IPS-NIHi7 (cell line): ENCODE measurements around the gene ATP5PB.

Experiments used
- DNase-seq: peaks from one replicate; pipeline ENCODE4 v3.0.0; 2012; ENCODE audit warnings: mixed read lengths; ENCODE audit errors: extremely low spot score

Gene ATP5PB

DNA sequence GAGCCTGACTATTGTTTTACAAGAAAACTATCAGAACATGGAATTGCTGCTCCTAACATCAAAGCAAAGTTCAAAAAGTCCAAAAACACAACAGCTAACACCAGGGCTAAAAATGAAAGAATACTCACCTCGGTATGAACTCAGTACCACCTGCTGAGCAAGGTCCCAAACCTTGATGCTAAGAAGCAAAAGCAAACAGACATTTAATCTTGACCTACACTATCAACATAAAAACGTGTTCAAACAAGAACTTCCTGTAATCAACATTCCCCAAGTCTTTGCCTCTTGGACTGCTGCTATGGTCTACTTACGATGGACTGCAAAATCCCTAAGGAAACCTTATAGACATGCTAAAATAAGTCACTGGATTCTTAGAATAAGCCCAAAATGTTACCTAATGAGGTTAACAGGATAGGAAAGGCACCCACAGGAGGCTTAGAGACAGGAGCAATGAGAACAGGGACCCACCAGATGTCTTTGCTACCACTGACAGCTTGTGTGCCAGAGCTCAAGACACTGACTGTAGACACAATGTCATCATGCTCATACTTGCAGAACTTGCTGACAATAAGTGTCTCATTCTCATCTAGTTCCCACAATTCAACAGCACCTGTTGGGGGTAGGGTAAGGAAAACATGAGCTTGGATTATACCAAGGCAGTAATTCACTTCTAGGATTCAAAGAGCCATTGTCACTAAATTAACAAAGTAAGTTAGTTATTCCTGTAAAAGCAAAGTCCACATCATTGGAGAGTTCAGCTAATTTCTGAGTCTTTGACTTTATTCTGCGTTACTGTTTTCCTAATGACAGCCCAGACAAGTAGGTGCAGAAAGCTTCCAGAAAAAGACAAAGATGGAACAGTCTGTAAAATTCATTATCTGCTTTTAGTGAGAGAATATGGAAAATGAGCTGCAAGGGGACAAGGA, 2.0 kb upstream of the ATP5PB start:
- DNase-seq = no peak

DNA sequence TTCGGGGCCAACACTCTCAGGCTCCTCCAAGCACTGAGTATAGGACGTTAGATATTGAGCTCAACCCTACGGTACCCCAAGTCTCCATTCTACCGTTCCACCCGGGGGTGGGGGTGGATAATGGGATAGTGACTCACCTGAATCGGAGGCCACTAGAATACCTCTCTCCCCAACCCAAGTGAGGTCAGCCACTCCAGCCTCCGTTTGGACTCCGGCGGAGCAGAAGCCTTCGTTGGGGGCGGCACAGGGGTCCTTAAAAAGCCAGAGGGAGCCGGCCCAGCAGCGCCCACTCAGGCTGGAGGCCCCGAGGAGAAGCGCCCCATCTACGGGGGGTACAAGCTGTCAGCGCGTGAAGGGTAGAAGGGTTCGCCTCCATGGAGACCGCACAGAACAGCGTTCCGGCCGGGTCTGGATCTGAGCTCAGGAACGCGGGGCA, 764 bp upstream of the ATP5PB start:
- peak; percentile 22 for DNase-seq

GRCh38 chr1:111449703-111450017, 396 bp downstream of the ATP5PB start:
- no peak for DNase-seq

DNA sequence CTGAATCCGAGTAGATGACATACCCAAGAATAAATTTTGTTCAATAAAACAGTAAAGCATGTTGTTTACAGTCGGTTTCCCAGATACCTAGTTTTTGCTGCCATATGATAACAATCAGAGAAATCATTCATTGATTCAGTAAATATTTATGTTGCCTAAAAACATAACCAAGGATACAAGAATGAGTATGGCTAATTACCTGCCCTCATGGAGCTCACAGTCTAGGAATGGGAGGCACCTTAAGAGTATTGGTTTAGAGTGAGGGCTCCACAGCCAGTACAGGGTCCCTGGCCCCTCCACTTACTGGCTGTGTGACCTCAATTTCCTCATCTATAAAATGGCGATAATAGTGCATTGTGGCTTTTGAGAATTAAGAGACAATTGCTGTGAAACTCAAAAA, 921 bp downstream of the ATP5PB start:
- no peak for DNase-seq

DNA sequence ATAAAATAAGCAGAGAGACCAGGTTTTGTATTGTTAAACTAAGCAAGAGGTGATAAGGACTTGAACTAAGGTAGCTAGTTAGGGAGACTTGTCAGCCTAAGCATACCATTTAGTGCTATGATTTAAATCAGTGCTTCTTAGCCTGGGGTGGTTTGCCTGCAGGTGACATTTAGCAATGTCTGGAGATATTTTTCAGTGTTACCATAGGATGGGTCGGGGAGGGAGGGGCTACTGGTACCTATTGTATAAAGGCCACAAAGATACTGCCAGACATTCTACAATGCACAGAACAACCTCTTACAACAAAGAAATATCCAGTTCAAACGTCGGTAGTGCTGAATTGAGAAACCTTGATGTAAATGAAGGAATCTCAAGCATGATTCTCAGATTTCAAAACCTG, 3.3 kb downstream of the ATP5PB start:
- DNase-seq = no peak

DNA sequence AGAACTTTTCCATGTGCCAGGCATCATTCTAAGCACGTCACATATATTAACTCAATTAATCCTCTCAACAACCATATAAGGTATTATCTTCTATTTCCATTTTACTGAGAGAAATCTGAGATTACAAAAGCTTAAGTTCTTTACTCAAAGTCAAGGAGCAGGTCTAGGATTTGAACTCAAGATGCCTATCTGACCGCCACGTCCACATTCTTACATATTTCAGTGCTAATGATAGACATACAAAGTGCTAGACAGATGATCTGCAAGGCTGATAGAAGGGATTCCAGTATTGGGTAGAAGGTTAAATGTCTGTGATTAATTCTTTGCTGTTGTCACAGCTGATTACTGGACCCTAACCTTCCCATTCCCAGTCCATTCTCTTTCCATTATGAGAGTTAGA, 4.4 kb downstream of the ATP5PB start:
- DNase-seq = no peak

- DNase-seq = no peak
Observed at GRCh38 chr1:111454859-111455641, 5.8 kb downstream of the ATP5PB start.

GRCh38 chr1:111455642-111456031, 6.4 kb downstream of the ATP5PB start:
- no peak for DNase-seq

GRCh38 chr1:111461765-111462164, 12.5 kb downstream of the ATP5PB start:
- DNase-seq = no peak

- no peak for DNase-seq
Observed at GRCh38 chr1:111462370-111463028, 13.2 kb downstream of the ATP5PB start.

DNA sequence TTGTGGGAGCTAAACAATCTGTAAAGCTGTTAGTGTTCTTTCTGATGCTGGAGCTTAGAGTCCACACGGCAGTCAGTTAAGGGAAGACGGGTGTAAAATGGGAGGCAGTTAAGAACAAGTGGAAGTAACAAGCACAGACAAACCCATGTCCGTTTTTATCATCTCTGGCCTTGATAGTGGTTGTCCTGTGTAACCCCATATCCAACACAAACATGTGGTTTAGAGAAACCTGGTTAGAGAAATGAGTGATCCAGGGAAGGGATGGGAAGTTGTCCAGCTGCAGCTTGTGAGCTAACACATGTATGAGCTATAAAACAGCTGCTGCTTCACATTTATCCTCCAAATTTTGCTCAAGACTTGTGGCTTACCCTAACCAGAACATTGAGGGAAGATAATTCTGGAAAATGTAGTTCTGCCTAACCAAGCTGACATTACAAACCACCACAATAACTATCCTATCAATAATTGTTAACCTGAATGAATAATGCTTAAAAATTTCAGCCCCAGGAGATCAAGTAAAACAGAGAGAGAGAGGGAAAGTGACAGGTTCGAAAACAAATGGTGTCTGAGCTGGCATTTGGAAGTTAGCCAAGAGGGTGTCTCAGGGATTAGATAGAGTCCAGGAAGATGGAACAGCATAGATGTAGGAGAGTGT, 13.9 kb downstream of the ATP5PB start:
- no peak for DNase-seq

DNA sequence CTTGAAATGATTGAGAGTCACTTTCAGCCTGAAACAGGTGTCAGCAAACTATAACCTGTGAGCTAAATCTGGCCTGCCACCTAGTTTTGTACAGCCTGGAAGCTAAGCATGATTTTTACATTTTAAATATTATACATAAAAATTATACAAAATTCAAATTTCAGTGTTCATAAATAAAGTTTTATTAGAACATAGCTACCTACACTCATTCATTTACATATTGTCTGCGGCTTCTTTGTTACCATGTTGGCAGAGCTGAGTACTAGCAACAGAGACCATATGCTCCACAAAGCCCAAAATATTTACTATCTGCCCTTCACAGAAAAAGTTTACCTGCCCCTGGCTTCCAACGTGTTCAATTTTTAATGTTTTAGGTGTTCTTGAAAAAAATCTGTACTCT, 16.5 kb downstream of the ATP5PB start:
- DNase-seq = no peak

DNA sequence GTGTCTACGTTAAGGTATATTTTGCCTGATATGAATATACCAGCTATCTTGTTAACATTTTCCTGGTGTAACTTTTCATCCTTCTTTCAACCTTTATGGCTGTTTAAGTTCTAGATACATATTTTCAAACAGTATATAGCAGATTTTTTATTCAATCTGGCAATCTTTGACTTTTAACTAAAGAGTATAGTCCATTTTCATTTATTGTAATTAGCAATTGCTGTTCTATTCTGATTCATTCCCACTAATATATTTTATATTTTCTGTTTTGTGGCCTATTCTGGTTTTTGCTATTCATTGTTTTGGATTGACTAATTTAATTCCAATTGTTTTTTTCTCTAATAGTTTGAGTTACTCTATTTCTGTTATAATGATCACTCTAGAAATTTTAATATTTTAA, 17.2 kb downstream of the ATP5PB start:
- no peak for DNase-seq

DNA sequence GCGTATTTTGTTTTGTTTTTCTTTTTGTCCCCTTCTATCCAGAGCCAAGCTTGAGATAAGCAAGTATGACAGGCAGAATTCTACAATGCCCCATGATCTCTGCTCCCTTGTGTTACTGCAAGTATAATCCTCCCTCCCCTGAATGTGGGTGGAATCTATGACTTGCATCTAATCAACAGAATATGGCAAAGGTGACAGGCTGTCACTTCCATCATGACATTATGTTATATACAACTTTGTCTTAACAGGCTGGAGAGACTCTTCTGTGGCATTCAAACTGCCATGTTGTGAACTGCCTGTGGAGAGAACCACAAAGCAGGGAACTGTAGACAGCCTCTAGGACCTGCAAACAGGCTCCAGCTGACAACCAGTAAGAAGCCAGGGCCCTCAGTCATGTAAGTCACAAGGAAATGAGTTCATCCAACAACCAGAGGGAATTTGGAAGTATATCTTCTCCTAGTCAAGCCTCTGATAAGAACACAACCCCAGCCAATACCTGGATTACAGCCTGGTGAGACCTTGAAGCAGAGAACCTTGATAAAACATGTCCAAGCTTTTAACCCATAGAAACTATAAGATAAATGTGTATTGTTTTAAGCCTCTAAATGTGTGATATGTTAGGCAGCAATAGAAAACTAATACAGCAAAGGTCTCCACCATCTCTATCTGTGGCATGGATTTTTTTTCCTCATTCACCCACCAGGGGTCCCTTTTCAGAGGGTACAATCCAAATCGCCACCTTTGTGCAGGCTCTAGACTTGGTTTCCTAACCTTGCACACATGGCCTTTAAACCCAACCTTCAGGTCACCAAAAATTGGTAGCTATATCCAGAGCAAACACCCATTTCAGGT, 18.8 kb downstream of the ATP5PB start:
- DNase-seq = no peak

DNA sequence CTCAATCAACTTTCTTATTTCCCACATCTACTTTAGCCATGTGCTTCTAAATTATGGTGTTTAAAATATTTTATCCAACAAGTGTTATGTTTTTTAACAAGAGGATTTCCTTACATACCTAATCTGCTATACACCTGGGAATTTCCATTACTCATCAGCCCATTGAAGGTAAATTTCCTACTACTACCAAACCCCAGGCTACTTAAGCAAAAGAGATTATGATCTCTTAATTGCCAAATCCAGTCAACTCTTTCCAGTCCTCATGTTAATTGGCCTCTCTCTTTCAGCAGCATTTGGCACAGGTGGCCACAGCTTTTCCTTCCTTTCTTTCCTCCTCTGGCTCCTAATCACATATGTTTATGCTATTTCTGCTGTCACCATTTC, 19.4 kb downstream of the ATP5PB start:
- DNase-seq = no peak

DNA sequence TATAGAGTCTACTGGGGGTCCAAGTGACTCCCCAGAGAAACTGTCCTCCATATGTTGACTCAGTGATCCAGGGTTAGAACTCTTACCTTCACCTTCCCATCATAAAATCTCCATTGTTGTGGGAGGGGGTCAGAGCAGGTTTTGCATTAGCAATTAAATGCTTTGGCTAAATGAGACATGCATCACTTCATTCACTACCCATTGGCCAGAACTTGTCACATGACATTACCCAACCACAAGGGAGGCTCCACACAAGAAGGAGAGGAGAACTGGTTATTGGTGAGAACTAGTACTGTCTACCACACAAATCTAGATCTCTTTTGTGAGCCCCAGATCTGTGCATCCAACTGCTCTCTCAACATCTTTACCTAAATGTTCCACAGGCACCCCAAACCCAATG, 20.3 kb downstream of the ATP5PB start:
- no peak for DNase-seq

DNA sequence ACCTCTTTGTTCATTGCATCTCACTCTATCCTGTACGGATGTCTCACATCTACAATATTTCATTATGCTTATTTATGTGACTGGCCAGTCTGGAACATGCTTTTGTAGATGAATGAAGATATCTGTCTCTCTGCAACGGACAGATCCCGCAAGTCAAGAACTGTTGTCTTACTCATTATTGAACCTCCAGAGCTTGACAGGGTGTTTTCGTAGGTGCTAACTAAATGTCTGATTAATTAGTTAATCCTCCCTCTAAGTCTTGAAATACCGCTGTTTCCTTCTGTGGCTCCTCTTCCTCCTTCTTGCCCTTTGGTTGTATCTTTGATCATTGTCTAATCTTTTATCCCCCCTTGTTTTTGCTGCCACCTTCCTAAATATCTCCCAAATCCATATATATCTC, 21.3 kb downstream of the ATP5PB start:
- DNase-seq = no peak

GRCh38 chr1:111471012-111471411, 21.7 kb downstream of the ATP5PB start:
- no peak for DNase-seq

DNA sequence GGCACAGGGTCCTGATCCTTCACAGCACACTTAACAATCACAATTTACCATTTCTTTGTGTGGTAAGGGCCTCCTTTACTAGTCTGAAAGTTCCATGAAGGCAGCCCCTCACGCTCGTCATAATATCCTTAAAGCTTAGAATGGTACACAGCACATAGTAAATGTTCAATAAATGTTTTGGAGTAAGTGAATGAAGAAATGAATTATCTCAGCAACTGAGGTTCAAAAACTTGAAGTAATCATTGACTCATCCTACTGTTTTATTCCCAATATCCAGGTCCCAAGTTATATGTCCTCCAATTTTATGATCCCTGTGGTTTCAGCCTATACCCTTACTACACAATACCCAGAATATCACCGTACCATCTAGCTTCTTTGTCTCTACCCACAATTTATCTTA, 22.3 kb downstream of the ATP5PB start:
- no peak for DNase-seq

DNA sequence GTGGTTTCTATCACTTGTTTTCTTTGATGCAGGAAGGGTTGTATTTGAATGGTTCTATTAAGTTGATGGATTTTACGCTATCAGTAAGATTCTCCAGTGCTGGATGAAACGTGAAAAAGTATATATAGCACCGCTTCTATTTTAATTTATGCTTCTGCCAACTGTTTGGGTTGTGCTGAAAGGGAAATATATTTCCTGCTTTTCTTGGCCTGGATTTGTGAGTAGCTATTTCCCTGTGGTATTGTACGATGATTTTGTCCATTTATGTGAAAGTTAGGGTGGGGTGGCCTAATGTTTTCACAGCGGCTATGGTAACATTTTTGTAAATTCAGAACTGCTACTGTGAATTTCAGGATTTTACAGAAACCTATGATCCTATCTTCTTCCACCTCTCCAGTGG, 24.8 kb downstream of the ATP5PB start:
- DNase-seq = no peak

GRCh38 chr1:111474521-111474920, 25.3 kb downstream of the ATP5PB start:
- DNase-seq = no peak
